ENCODE data around the gene PNPLA3. TPM values are rescaled to one million over a fixed set of nuclear protein-coding genes. Genes with fewer than 3 reads are reported as not detected.

The PNPLA3 gene
- total RNA-seq, 6 donors from 2014 or later: 0.59 to 6.3 (median 4.5) TPM

GRCh38 chr22:43974028-43974545 is 50.5 kb downstream of the PNPLA3 start:
- TF ChIP-seq POLR2A (IDR thresholded peaks at IDR 0.05) (no peak), CTCF (IDR thresholded peaks at IDR 0.05) (no peak), EP300 (IDR thresholded peaks at IDR 0.05) (no peak), POLR2AphosphoS5 (IDR thresholded peaks at IDR 0.05) (no peak)
- Histone ChIP-seq H3K9me3 (no peaks in the 10 kb centered on the region), H3K36me3 (peaks cover 18 to 98% (median 75%) of the 10 kb centered on the region in 4 donors), H3K27me3 (no peaks in the 10 kb centered on the region), H3K4me1 (no peaks in the 10 kb centered on the region), H3K27ac (no peak overlapping the region), H3K4me3 (no peak overlapping the region)
- DNase-seq (no peak), ATAC-seq (ENCODE audit: low FRiP score in 2 of 2) (no peak)
- WGBS, 2 donors: 92 to 94% methylated on average over 16 to 19 of the region's 19 CpGs

GRCh38 chr22:43975041-43975440 is 51.4 kb downstream of the PNPLA3 start:
- no peak for TF ChIP-seq EP300 (IDR thresholded peaks at IDR 0.05)
- TF ChIP-seq POLR2A (IDR thresholded peaks at IDR 0.05): no peak
- no peak for TF ChIP-seq POLR2AphosphoS5 (IDR thresholded peaks at IDR 0.05)
- Histone ChIP-seq H3K4me1 (no peaks in the 10 kb centered on the region), H3K9me3 (no peaks in the 10 kb centered on the region), H3K4me3 (no peak overlapping the region), H3K36me3 (peaks cover 18 to 99% (median 77%) of the 10 kb centered on the region in 4 donors), H3K27me3 (no peaks in the 10 kb centered on the region), H3K27ac (no peak overlapping the region)
- ATAC-seq (ENCODE audit: low FRiP score in 2 of 2): no peak
- WGBS, 2 donors: 58 to 70% methylated on average over 3 to 4 of the region's 4 CpGs
- no peak for DNase-seq

- ATAC-seq (ENCODE audit: low FRiP score in 2 of 2) (no peak), DNase-seq (no peak)
- Histone ChIP-seq H3K4me3 (no peak overlapping the region), H3K9me3 (no peaks in the 10 kb centered on the region), H3K27me3 (no peaks in the 10 kb centered on the region), H3K27ac (no peak overlapping the region), H3K4me1 (no peaks in the 10 kb centered on the region), H3K36me3 (peaks cover 18 to 100% (median 86%) of the 10 kb centered on the region in 4 donors)
- TF ChIP-seq POLR2A (IDR thresholded peaks at IDR 0.05): no peak
- no peak for TF ChIP-seq POLR2AphosphoS5 (IDR thresholded peaks at IDR 0.05)
- TF ChIP-seq EP300 (IDR thresholded peaks at IDR 0.05): no peak
- TF ChIP-seq CTCF (IDR thresholded peaks at IDR 0.05): no peak
- 91 to 95% methylated on average over 13 to 19 of the region's 19 CpGs for WGBS, 2 donors
Observed at GRCh38 chr22:43976861-43977795, 53.5 kb downstream of the PNPLA3 start.

- WGBS, 2 donors: 92 to 96% methylated on average over 4 of the region's 4 CpGs
- Histone ChIP-seq H3K4me1 (no peaks in the 10 kb centered on the region), H3K27ac (no peak overlapping the region), H3K9me3 (no peaks in the 10 kb centered on the region), H3K4me3 (no peak overlapping the region), H3K27me3 (no peaks in the 10 kb centered on the region), H3K36me3 (peaks cover 14 to 99% (median 80%) of the 10 kb centered on the region in 4 donors)
- no peak for DNase-seq
- TF ChIP-seq EP300 (IDR thresholded peaks at IDR 0.05) (no peak), CTCF (IDR thresholded peaks at IDR 0.05) (no peak), POLR2AphosphoS5 (IDR thresholded peaks at IDR 0.05) (no peak), POLR2A (IDR thresholded peaks at IDR 0.05) (no peak)
- ATAC-seq (ENCODE audit: low FRiP score in 2 of 2): no peak
Observed at GRCh38 chr22:43978558-43978957, 55.0 kb downstream of the PNPLA3 start.

- Histone ChIP-seq H3K9me3 (no peaks in the 10 kb centered on the region), H3K4me1 (no peaks in the 10 kb centered on the region), H3K36me3 (peaks cover 22 to 99% (median 79%) of the 10 kb centered on the region in 4 donors), H3K27ac (no peak overlapping the region), H3K4me3 (no peak overlapping the region), H3K27me3 (no peaks in the 10 kb centered on the region)
- ATAC-seq (ENCODE audit: low FRiP score in 2 of 2) (no peak), DNase-seq (no peak)
- 97 to 99% methylated on average over 7 of the region's 7 CpGs for WGBS, 2 donors
- no peak for TF ChIP-seq POLR2AphosphoS5 (IDR thresholded peaks at IDR 0.05)
Observed at GRCh38 chr22:43980579-43980978, 57.0 kb downstream of the PNPLA3 start.

Data from upper lobe of left lung (tissue), 6 donors.